ENCODE data around the gene BIN1. TPM values are rescaled to one million over a fixed set of nuclear protein-coding genes. Genes with fewer than 3 reads are reported as not detected.
A peak's percentile ranks its signal among the peaks of the same experiment; 100 is the strongest.

The BIN1 gene
- total and polyA plus RNA-seq, 4 experiments from 2014 or later, result 99.4 to 163 (median 122) TPM

DNA sequence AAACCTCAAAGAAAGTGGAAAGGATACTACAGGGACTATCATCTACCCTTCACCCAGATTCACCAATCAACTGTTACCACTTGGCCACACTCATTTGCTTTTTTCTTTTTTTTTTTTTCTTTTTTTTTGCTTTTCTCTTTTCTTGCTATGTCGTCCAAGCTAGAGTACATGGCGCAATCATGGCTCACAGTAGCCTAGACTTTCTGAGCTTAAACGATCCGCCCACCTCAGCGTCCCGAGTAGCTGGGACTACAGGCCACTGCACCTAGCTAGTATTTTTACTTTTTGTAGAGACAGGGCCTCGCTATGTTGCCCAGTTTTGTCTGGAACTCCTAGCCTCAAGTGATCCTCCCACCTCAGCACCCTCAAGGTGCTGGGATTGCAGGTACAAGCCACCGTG is 24.0 kb downstream of the BIN1 start:
- Histone ChIP-seq H3K27ac (ENCODE audit: low read depth, low read length) (peak overlapping the region; percentile 83), H3K4me1 (ENCODE audit: insufficient read depth, low read length) (peaks cover 72% of the 10 kb centered on the region), H3K27me3 (ENCODE audit: insufficient read depth, low read length) (no peaks in the 10 kb centered on the region), H3K9me3 (ENCODE audit: control insufficient read depth in 1 of 2, low read length in 2 of 2) (no peaks in the 10 kb centered on the region), H3K4me3 (ENCODE audit: low read length in 2 of 2) (no peak overlapping the region), H3K36me3 (ENCODE audit: insufficient read depth, low read length) (no peaks in the 10 kb centered on the region)
- ChIA-PET POLR2A (ENCODE audit: partially characterized antibody) (interaction anchor here (1.0 to 7.9 kb wide), 2 partner anchors 16 to 22 kb away, joined by 3 to 72 read pairs; no protein-coding TSS in a partner anchor), CTCF (ENCODE audit: partially characterized antibody) (interaction anchor here (7.9 kb wide), 1 partner anchor 15 kb away, joined by 74 read pairs; no protein-coding TSS in a partner anchor)
- Mint-ChIP-seq H3K4me3 (peak overlapping the region in 7 of 8 donors; percentile 26 to 70 (median 63)), H3K27me3 (no peaks in the 10 kb centered on the region), H3K9me3 (no peaks in the 10 kb centered on the region), H3K36me3 (peaks cover 0 to 7% of the 10 kb centered on the region in 2 donors), H3K27ac (peak overlapping the region; percentile 78 to 98 (median 97)), H3K4me1 (peaks cover 39 to 79% (median 62%) of the 10 kb centered on the region in 4 donors)
- DNase-seq, result no peak
- intact Hi-C loops (cut with micrococcal nuclease), result loop anchor here (10.0 kb wide), 3 partner anchors 212 to 442 kb away; partner anchors contain the start of genes ERCC3, IWS1 and PROC

DNA sequence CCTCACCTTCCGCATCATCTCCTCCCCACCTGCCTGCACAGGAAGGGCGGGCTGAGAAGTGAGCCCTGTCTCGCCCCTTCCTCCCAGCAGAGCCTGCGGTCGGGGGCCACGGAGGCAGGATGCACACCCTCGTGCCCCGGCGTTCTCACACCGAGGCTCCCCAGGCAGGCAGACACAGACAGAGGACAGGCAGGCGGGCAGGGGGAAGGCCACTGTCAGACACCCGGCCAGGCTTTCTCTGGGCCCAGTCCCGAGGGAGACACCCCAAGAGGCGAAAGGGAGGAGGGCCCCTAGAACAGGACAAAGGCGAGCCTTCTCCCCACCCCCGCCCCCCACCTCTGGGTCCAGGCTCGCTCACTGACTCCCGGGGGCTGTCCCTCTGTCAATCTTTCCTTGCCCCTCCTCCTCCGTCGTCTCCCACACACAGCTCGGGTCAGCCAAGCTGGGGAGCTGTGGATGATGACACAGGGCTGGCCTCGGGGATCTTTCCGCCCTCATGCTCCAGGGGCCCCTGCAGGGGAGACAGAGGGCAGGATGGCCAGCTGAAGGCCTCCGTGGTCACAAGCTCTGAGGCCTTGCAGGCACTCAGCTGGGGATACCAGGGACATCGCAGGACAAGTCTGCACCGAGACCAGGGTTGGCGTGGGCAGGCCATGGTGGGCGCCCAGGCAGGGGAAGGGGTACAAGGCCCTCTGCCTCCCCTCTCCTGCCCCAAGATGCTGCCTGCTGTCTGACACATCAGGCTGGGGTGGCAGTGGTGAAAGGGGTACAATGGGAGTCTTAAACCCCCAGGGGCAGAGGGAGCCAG is 24.9 kb downstream of the BIN1 start:
- DNase-seq, result peak; percentile 81 to 86 (median 83)
- Mint-ChIP-seq H3K27ac (peak overlapping the region; percentile 96 to 98 (median 97)), H3K4me3 (peak overlapping the region; percentile 92 to 96 (median 94)), H3K9me3 (no peaks in the 10 kb centered on the region), H3K27me3 (no peaks in the 10 kb centered on the region), H3K36me3 (peaks cover 0 to 9% of the 10 kb centered on the region in 2 donors), H3K4me1 (peaks cover 47 to 88% (median 69%) of the 10 kb centered on the region in 4 donors)
- Histone ChIP-seq H3K4me1 (ENCODE audit: insufficient read depth, low read length) (peaks cover 81% of the 10 kb centered on the region), H3K9me3 (ENCODE audit: control insufficient read depth in 1 of 2, low read length in 2 of 2) (no peaks in the 10 kb centered on the region), H3K27ac (ENCODE audit: low read depth, low read length) (peak overlapping the region; percentile 83), H3K27me3 (ENCODE audit: insufficient read depth, low read length) (no peaks in the 10 kb centered on the region), H3K4me3 (ENCODE audit: low read length in 2 of 2) (peak overlapping the region; percentile 91), H3K36me3 (ENCODE audit: insufficient read depth, low read length) (no peaks in the 10 kb centered on the region)
- ChIA-PET POLR2A (ENCODE audit: partially characterized antibody) (interaction anchor here (0.7 to 7.9 kb wide), 6 partner anchors 13 to 444 kb away, joined by 3 to 72 read pairs (median 6); partner anchors contain the start of genes BIN1 and IWS1), CTCF (ENCODE audit: partially characterized antibody) (interaction anchor here (1.0 to 7.9 kb wide), 3 partner anchors 10 to 446 kb away, joined by 3 to 74 read pairs (median 3); no protein-coding TSS in a partner anchor)
- intact Hi-C loops (cut with micrococcal nuclease), result loop anchor here (1.0 to 10.0 kb wide), 6 partner anchors 14 to 443 kb away; partner anchors contain the start of genes BIN1, ERCC3, IWS1 and PROC

DNA sequence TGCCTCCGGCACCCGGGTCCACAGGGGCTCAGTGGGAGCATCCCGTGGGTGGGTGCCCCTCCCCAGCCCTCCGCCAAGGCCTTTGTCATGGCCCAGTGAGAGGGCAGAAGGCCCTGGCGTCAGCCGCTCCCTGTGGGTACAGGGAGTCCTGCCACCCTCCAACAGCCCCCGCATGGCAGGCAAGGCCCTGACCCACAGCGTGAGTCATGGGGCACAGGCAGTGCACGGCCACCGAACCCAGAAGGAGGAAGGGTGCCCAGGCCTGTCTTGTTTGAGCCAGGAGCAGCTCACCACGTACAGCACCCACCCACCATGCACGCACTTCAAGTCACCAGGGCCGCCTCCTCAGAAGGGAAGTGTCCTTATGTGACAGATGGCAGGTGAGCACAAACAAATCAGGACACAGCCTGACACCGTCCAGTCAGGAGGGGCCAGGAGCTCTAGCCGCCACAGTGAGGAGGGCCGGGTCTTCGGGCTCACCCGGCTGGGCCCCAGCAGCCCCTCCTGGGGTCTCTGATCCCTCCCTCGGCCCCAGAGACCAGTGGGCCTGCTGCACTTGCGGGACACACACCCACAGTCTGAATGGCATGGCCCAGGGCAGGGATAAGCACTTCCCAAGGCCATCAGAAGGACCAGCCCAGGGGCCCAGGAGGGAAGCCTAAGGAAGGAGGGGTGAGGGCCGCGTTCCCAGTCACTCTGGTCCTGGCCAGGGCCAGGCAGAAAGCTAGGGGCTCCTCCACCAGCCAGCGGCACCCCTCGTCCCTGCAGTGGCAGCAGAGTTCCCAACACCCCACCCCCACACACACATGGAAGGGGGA is 25.8 kb downstream of the BIN1 start:
- Histone ChIP-seq H3K27ac (ENCODE audit: low read depth, low read length) (peak overlapping the region; percentile 83), H3K4me3 (ENCODE audit: low read length in 2 of 2) (peak overlapping the region; percentile 91), H3K9me3 (ENCODE audit: control insufficient read depth in 1 of 2, low read length in 2 of 2) (no peaks in the 10 kb centered on the region), H3K4me1 (ENCODE audit: insufficient read depth, low read length) (peaks cover 88% of the 10 kb centered on the region), H3K27me3 (ENCODE audit: insufficient read depth, low read length) (no peaks in the 10 kb centered on the region), H3K36me3 (ENCODE audit: insufficient read depth, low read length) (no peaks in the 10 kb centered on the region)
- H3K4me3 Mint-ChIP-seq, result peak overlapping the region; percentile 92 to 96 (median 94)
- peak overlapping the region; percentile 96 to 98 (median 97) for H3K27ac Mint-ChIP-seq
- CTCF ChIA-PET (ENCODE audit: partially characterized antibody), result interaction anchor here (1.0 to 7.9 kb wide), 5 partner anchors 9 to 447 kb away, joined by 3 to 74 read pairs (median 3); no protein-coding TSS in a partner anchor
- peaks cover 51 to 93% (median 71%) of the 10 kb centered on the region in 4 donors for H3K4me1 Mint-ChIP-seq
- no peaks in the 10 kb centered on the region for H3K27me3 Mint-ChIP-seq
- no peaks in the 10 kb centered on the region for H3K9me3 Mint-ChIP-seq
- POLR2A ChIA-PET (ENCODE audit: partially characterized antibody), result interaction anchor here (0.6 to 7.9 kb wide), 8 partner anchors 14 to 1010 kb away, joined by 3 to 72 read pairs (median 4); partner anchors contain the start of genes BIN1, ERCC3, IWS1 and UGGT1
- peak; percentile 45 to 72 (median 60) for DNase-seq
- peaks cover 0 to 14% of the 10 kb centered on the region in 2 donors for H3K36me3 Mint-ChIP-seq
- intact Hi-C loops (cut with micrococcal nuclease), result loop anchor here (1.0 to 10.0 kb wide), 6 partner anchors 13 to 444 kb away; partner anchors contain the start of genes BIN1, ERCC3, IWS1 and PROC

DNA sequence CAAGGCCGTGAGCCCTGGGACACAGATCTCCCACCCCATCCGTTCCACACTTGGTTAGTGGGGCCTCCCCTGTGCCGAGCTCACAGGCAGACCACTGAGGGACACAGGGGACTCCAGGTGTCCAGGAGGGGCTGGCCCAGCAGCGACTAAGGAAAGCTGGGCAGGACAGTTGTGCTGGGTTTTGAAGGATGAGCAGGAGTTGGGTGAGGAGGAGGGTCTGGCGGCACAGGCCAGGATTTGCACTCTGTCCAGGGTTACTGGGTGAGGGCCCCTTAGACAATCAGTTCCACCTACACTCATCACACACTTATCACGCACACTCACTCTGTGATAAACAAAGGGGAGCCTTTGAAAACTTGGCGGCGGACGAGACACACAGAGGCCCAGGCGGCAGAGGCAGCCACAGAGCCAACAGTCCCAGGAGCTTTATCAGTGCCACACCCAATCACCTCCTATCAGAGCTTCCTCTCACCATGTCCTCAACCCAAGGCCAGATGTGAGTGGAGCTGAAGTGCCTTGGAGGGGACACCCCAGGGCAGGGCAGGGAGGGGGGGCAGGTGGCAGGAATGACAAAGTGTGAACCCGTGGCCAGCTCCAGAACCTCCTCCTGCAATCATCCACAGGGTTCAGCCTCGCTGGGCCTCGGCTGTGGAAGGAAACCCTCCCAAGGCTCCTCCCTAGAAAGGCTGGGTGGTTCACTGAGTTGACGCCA is 26.6 kb downstream of the BIN1 start:
- CTCF ChIA-PET (ENCODE audit: partially characterized antibody), result interaction anchor here (0.8 to 7.9 kb wide), 5 partner anchors 12 to 33 kb away, joined by 3 to 74 read pairs (median 3); no protein-coding TSS in a partner anchor
- H3K36me3 Mint-ChIP-seq, result peaks cover 0 to 16% of the 10 kb centered on the region in 2 donors
- POLR2A ChIA-PET (ENCODE audit: partially characterized antibody), result interaction anchor here (0.6 to 7.9 kb wide), 9 partner anchors 14 to 1010 kb away, joined by 3 to 72 read pairs (median 4); partner anchors contain the start of genes BIN1, ERCC3, IWS1 and UGGT1
- no peaks in the 10 kb centered on the region for H3K9me3 Mint-ChIP-seq
- H3K4me1 Mint-ChIP-seq, result peaks cover 53 to 94% (median 68%) of the 10 kb centered on the region in 4 donors
- Histone ChIP-seq H3K36me3 (ENCODE audit: insufficient read depth, low read length) (peaks cover 5% of the 10 kb centered on the region), H3K27ac (ENCODE audit: low read depth, low read length) (peak overlapping the region; percentile 83), H3K27me3 (ENCODE audit: insufficient read depth, low read length) (no peaks in the 10 kb centered on the region), H3K4me1 (ENCODE audit: insufficient read depth, low read length) (peaks cover 81% of the 10 kb centered on the region), H3K4me3 (ENCODE audit: low read length in 2 of 2) (peak overlapping the region; percentile 91), H3K9me3 (ENCODE audit: control insufficient read depth in 1 of 2, low read length in 2 of 2) (no peaks in the 10 kb centered on the region)
- H3K27me3 Mint-ChIP-seq, result no peaks in the 10 kb centered on the region
- intact Hi-C loops (cut with micrococcal nuclease), result loop anchor here (2.0 to 10.0 kb wide), 4 partner anchors 56 to 444 kb away; partner anchors contain the start of genes ERCC3, IWS1 and PROC
- peak overlapping the region; percentile 96 to 98 (median 97) for H3K27ac Mint-ChIP-seq
- DNase-seq, result peak; percentile 44 to 75 (median 49)
- peak overlapping the region; percentile 92 to 96 (median 94) for H3K4me3 Mint-ChIP-seq

DNA sequence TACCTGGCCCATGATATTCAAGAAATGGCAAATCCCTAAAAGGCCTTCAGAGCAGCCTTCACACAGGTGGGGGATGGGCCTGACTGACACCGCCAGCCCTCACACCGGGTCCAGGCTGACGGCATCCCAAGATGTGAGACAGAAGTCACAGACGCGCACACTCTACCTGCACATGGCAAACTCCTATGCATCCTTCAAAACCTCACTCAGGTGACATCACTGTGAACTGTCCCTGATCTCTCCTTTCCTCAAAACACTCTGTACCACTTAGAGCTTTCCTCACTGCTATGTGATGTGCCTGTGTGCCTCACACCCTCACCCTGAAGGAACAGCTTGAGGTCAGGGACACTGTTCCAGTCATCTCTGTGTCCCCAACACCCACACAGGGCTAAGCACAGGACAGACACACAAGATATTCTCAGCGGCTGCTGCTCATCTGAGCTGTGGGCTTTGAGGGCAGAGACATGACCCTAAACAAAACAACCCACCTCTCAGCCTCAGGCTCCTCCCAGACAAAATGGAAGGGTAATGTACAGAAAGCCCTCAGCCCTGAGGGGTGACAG is 27.5 kb downstream of the BIN1 start:
- POLR2A ChIA-PET (ENCODE audit: partially characterized antibody), result interaction anchor here (1.1 to 7.9 kb wide), 3 partner anchors 13 to 309 kb away, joined by 3 to 72 read pairs (median 23); partner anchors contain the start of gene BIN1
- CTCF ChIA-PET (ENCODE audit: partially characterized antibody), result interaction anchor here (0.8 to 7.9 kb wide), 4 partner anchors 11 to 32 kb away, joined by 3 to 74 read pairs (median 6); no protein-coding TSS in a partner anchor
- peak overlapping the region; percentile 83 for H3K27ac ChIP-seq (ENCODE audit: low read depth, low read length)
- H3K9me3 Mint-ChIP-seq, result no peaks in the 10 kb centered on the region
- H3K36me3 Mint-ChIP-seq, result peaks cover 0 to 24% of the 10 kb centered on the region in 2 donors
- no peaks in the 10 kb centered on the region for H3K27me3 Mint-ChIP-seq
- H3K4me1 ChIP-seq (ENCODE audit: insufficient read depth, low read length), result peaks cover 74% of the 10 kb centered on the region
- peak overlapping the region; percentile 92 to 96 (median 94) for H3K4me3 Mint-ChIP-seq
- DNase-seq, result no peak
- H3K4me1 Mint-ChIP-seq, result peaks cover 47 to 85% (median 65%) of the 10 kb centered on the region in 4 donors
- peak overlapping the region; percentile 94 to 98 (median 97) for H3K27ac Mint-ChIP-seq
- H3K4me3 ChIP-seq (ENCODE audit: low read length in 2 of 2), result peak overlapping the region in 1 of 2 donors; percentile 91
- H3K9me3 ChIP-seq (ENCODE audit: control insufficient read depth in 1 of 2, low read length in 2 of 2), result no peaks in the 10 kb centered on the region
- no peaks in the 10 kb centered on the region for H3K27me3 ChIP-seq (ENCODE audit: insufficient read depth, low read length)
- intact Hi-C loops (cut with micrococcal nuclease), result no loop called here
- H3K36me3 ChIP-seq (ENCODE audit: insufficient read depth, low read length), result peaks cover 12% of the 10 kb centered on the region
